ENCODE results near the gene GCNT2.
"Not testable (repeated sequence)": the region's sequence is repeated elsewhere in the genome, so short reads cannot be mapped to it uniquely, and the experiment has no call there.

The GCNT2 gene

DNA sequence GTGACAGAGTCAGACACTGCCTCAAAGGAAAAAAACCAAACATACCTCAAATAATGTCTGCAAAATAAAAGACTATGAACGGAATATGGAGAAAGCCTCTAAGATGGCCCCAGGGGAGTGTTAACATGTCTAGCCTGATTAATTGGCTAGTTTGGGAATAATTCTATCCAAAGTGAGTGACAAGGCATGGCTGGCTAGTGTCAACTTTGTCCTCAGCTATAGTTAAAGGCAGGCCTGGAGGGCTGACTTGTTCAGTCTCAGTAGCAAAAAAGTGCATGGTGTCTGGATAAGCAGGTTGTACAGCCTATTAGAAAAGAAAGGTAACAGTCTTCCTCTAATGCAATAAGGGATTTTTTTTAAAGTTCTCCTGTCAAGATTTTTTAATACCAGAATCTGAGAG, 32.7 kb downstream of the GCNT2 start:
- DNase-seq = no peak

GRCh38 chr6:10554826-10555225, 33.7 kb downstream of the GCNT2 start:
- no peak for DNase-seq

DNA sequence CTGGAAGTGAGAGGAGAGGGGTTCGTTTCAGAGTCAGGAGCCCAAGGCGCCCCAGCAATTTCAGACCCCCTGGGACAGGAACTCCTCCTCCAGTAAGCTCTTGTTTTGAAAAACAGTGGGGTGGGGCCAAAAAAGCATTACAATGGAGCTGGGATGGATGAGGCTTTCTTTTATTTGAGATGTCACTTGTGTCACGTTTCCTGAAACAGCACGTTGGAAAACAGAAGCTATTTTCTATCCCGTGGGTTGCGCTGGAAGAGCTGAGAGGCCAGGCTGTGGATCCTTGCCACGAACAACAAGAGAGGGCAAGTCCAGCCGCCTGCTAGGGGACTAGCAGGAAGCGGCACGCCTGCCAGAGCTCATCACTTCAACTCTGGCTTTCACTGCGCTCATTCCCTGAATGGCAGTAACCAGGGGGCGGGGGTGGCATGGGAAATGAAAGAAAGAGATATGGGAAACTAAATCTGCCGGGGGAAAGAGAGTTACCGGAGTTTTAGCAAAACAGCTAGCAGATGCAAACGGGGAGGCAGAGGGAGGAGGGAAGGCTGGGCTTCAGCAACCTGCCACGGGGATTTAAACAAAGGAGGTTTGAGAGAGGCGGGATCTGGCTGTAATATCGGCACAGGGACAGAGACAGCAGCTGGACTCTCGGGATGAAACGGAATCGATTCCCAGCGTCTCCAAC, 34.6 kb downstream of the GCNT2 start:
- no peak for DNase-seq

DNA sequence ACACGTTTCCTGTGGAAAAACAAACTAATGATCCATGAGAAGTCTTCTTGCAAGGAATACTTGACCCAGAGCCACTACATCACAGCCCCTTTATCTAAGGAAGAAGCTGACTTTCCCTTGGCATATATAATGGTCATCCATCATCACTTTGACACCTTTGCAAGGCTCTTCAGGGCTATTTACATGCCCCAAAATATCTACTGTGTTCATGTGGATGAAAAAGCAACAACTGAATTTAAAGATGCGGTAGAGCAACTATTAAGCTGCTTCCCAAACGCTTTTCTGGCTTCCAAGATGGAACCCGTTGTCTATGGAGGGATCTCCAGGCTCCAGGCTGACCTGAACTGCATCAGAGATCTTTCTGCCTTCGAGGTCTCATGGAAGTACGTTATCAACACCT, 35.4 kb downstream of the GCNT2 start:
- no peak for DNase-seq

DNA sequence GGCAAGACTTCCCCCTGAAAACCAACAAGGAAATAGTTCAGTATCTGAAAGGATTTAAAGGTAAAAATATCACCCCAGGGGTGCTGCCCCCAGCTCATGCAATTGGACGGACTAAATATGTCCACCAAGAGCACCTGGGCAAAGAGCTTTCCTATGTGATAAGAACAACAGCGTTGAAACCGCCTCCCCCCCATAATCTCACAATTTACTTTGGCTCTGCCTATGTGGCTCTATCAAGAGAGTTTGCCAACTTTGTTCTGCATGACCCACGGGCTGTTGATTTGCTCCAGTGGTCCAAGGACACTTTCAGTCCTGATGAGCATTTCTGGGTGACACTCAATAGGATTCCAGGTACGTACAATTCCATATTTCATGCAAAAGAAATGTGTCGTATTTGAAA, 35.8 kb downstream of the GCNT2 start:
- DNase-seq = no peak

- no peak for DNase-seq
These were observed 36.8 kb downstream of the GCNT2 start for GRCh38 chr6:10557913-10558312.

DNA sequence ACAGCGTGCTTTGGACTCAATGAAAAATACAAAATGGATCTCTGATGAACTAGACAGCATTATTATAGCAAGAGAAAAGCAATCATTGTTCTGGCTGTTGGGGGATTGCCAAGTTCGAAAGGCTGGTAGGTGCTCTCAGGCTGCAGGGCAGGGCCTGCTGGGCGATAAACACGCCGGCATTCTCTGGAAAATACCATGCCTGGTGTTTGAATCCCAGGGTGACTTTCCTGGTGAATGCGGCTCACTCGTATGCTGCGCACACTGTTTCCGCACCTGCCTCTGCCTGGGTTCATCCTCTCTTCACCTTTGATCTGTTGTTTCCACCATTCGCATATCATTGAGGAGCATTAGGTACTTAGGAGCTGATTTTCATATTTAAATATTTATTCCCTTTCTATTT, 37.4 kb downstream of the GCNT2 start:
- peak; percentile 69 for DNase-seq

DNA sequence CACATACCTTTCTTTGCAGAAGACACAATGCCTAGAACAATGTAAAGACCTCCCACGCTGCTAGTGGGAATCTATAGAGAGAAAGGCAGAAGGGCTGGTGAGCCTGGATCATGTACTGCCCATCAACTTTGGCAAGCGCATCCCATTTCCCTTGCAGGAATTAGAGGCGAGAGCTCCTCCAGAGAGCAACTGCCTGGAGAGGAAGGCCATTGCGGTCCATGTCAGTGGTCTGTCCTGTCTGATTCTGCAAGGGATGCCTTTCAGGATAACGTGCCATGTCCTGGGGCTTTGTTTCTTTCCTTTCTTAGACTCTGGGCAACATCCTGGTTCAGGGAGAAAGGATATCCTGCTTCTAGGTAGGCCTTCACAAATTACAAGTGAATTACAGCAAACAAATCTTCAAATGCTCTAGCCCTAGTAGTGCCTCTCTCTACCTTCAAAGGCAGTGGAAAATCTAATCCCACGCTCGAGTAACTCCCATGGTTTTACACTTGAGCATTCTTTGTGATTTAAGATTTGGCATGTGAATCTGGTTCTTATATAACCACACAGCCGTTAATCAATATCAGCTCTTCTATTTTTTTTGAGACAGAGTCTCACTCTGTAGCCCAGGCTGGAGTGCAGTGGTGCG, 38.5 kb downstream of the GCNT2 start:
- DNase-seq = no peak

GRCh38 chr6:10561611-10562199, 40.6 kb downstream of the GCNT2 start:
- DNase-seq = no peak

DNA sequence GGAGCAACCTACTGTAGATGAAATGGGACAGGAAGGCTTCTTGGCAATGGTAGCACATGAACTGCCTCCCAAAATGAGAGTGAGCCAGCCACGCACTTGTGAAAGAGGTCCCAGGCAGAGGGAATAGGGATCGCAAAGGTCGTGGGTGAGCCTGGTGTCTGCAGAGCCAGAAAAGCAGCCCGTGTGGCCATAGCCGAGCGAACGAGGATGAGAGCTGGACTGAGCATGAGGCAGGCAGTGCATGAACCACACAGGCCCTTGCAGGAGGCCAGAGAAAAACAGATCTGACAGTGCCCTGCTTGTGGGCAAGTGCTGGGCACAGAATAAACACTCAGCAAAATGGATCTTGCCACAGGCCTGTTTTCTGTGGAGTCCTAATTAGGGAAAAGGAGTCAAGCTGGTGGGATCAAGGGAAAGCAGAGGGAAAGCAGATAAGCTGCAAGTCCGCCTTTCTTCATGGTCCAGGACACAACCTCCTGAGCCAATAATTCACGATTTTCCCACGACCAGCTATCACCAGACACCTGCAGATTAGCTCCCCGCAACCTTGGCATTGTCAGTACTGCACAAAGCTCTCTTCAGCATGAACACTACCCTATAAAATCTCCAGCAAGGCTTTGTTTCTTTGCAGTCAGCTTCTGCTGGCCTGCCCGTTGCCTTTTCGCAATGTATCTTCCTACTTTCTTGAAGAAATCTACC, 44.0 kb downstream of the GCNT2 start:
- no peak for DNase-seq

DNA sequence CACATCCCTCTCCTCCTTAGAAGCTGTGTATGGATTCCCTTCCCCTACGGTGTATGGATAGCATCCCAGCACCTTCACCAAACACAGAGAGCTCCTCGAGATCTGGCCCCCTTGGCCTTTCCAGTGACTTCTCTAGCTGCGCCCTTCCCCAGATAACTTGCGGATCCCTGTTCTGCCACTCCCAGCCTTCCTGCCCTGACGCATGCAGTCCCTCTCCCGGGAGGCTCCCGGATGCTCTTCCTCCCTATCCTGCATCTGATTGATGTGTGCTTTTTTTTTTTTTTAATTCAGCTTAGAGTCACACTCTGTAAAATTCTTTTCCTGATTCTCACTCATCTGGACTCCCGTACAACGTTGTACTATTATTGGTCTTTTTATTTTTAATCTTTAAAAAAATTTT, 44.8 kb downstream of the GCNT2 start:
- DNase-seq = no peak

GRCh38 chr6:10567256-10568026, 46.3 kb downstream of the GCNT2 start:
- DNase-seq = no peak

DNA sequence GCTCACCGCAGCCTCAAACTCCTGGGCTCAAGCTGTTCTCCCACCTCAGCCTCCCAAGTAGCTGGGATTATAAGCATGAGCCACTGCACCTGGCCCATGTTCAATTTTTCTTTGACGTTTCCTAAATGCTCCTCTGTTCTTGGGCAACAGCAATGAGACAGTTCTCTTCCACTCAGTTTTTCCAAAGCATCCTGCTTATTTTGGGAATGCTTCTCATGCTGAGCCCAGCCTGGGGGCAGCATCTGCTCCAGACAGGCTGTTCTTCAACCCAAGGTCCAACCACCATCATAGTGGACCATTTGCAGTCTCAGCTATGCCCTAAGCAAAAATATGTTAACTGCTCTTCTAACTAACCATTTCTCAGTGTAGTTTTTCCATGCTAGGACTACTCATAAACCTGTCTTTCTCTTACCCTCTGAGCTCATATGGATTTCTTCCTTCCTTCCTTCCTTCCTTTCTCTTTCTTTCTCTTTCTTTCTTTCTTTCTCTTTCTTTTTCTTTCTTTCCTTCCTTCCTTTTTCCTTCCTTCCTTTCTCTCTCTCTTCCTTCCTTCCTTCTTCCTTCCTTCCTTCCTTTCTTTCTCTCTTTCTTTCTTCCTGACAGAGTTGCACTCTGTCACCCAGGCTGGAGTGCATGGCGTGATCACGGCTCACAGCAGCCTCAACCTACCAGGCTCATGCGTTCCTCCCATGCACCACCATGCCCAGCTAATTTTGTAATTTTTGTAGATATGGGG, 48.4 kb downstream of the GCNT2 start:
- DNase-seq = no peak

- not testable (repeated sequence) for DNase-seq
These were observed 54.4 kb downstream of the GCNT2 start for GRCh38 chr6:10575519-10575918.

DNA sequence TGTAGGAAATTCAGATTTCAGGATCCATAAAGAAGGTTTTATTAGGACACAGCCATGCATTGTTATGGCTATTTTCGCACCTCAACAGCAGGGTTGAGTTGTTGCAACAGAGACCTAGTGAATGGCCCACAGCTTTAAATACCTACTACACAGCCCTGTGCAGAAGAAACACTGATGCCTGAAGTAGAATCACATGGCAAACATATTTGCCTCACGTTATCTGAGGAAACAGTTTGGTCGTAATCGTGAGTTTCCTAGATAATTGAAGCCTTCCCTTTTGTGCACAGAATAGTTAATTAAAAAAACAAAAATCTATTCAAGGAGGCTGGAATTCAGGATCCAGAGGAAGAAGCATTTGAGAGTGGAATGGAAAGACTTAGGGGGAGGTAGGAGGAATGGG, 55.1 kb downstream of the GCNT2 start:
- DNase-seq = no peak

GRCh38 chr6:10577112-10577511, 56.0 kb downstream of the GCNT2 start:
- DNase-seq = no peak

- DNase-seq = no peak
These were observed 57.6 kb downstream of the GCNT2 start for GRCh38 chr6:10578723-10579122.

DNA sequence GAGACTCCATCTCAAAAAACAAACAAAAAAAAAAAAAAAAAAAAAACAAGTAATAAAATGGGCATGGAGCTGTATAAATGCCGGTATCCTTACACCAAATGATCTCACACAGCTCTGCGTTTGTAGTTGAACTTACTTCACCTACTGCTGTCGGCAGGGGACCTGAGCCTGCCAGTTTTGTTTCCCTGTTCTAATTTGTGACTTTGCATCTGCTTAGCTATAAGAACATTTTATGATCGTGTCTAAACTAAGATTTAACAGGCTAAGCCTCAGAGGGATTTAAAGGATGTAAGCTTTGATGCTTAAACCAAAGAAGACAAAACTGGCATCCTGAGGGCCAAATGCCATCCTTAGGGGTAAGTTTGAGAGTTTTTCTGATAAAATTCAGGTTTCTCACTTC, 58.7 kb downstream of the GCNT2 start:
- DNase-seq = no peak

DNA sequence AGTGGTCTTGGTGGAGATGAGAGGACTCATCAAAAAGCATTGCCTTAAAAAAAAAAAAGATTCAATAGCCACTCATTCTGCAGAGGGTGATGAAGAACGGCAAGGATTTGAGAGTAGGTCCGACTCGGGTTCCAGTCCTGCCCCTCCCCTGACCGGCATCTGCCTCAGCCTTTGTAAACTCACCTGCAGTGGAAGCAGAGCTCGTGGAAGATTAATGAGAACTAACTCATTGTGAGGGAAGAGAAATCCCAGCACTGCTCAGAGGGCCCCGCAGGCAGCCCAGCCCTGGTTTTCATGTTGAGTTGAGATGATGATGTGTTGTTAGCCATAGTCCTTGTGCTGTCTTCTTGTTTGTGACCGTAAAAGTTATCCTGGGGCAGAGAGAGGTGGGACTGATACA, 59.4 kb downstream of the GCNT2 start:
- DNase-seq = no peak

DNA sequence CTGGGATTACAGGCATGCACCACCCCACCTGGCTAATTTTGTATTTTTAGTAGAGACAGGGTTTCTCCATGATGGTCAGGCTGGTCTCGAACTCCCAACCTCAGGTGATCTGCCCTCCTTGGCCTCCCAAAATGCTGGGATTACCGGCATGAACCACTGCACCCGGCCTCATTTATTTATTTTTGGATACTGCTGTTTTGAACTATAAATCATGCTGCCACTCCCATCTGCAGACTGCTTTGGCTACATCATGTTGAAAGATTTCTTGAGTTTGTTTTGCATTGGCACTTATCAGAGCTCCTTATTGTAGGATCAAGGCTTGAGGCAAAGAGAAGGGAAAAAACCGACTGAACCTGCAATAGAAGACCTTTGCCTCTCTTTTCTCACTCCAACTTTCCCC, 60.3 kb downstream of the GCNT2 start:
- not testable (repeated sequence) for DNase-seq

GRCh38 chr6:10582774-10583508, 61.8 kb downstream of the GCNT2 start:
- DNase-seq = peak; percentile 96

DNA sequence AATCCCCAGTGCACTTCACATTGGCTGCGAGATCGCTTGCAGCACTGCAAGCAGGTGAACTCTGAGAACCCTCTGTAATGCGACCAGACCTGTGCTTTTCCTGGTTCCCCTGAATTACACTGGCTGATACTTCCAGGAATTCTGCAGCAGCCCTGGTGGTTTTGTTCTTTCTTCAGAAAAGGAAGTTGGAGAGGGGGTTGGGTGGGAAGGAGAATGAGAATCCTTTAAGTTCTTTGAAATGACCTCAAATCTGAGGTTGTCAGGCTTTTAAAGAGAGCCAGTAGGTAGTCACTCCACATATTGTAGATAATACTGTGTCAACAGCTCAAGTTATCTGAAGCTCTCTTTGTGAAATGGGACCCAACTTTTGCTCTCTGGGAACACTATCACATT, 62.4 kb downstream of the GCNT2 start:
- no peak for DNase-seq

All from NCI-H2081 treated with DMSO at 0.1 percent for 48 hours (cell line).